ENCODE results near the gene MAP4K2. TPM values are rescaled to one million over a fixed set of nuclear protein-coding genes. Genes with fewer than 3 reads are reported as not detected.
A peak's percentile ranks its signal among the peaks of the same experiment; 100 is the strongest.

The MAP4K2 gene
- total RNA-seq, 1 experiment from 2014 or later: 24.7 TPM

DNA sequence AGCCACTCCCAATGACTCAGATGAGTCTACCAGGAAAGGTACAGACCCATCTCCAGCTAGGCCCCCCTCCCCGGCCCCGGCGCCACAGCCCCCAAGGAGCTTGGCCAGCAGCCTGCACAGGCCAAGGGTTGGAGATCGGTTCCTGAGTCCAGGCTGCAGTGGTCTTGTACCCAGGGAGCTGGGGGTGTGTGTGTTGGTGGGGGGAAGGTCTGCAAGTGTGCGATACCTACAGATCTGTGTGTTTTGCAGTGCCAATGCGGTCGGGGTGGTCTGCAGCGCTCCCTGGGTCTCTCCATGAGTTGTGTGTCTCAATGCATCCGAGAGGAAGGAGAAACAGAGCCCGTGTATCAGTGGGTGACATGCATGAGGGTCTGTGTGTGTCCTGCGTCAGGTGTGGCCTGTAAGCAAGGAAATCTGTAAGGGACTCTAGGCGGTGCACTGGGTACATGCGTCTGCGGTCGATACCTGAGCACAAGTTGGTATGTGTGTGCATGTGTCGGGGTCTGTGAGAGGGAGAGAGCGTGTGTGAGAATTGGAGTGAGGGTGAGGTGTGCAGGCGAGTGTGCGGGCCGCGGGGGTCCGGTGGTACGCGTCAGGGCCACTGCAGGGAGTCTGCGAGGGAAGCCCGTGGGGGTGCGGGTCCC lies 40.8 kb upstream of the MAP4K2 start:
- DNase-seq: no peak
- no peak overlapping the region for H2BK15ac ChIP-seq (ENCODE audit: low read depth, low read length)
- peaks cover 30 to 39% of the 10 kb centered on the region in 2 experiments for H3K4me1 Mint-ChIP-seq
- H2AFZ ChIP-seq (ENCODE audit: low read length): no peak overlapping the region
- H4K8ac ChIP-seq (replicated peaks; ENCODE audit: insufficient read length, low read depth, low read length): no peak overlapping the region
- no peaks in the 10 kb centered on the region; a peak in 2 of 5 replicates for H3K9me3 Mint-ChIP-seq
- H3K27ac ChIP-seq (ENCODE audit: insufficient read length, low read depth, low read length): no peak overlapping the region
- H3K4ac ChIP-seq (ENCODE audit: low read depth, low read length): no peak overlapping the region
- H4K5ac ChIP-seq (ENCODE audit: insufficient read length, low read depth, low read length): no peak overlapping the region
- H3K79me2 ChIP-seq (ENCODE audit: insufficient read depth, low read length): no peaks in the 10 kb centered on the region
- no peak overlapping the region for H3K23ac ChIP-seq (ENCODE audit: insufficient read length, low read depth, low read length)
- H3K4me1 ChIP-seq (ENCODE audit: insufficient read depth, low read length): no peaks in the 10 kb centered on the region
- H2BK120ac ChIP-seq (ENCODE audit: low read depth, low read length, poor library complexity, severe bottlenecking): no peak overlapping the region
- peak overlapping the region; percentile 80 to 89 for H3K4me3 Mint-ChIP-seq
- H3K23me2 ChIP-seq (ENCODE audit: insufficient read length, low read depth, low read length, poor library complexity, severe bottlenecking): peaks cover 6% of the 10 kb centered on the region
- H2BK5ac ChIP-seq (ENCODE audit: insufficient read length, low read length): no peak overlapping the region
- no peak overlapping the region for H4K91ac ChIP-seq (ENCODE audit: insufficient read length, low read depth, low read length)
- no peaks in the 10 kb centered on the region for H3K9me3 ChIP-seq (ENCODE audit: control insufficient read depth, low read depth, low read length)
- H3T11ph ChIP-seq (ENCODE audit: low read length): no peak overlapping the region
- no peak overlapping the region for H2BK20ac ChIP-seq (ENCODE audit: low read depth, low read length, poor library complexity, severe bottlenecking)
- no peaks in the 10 kb centered on the region for H3K79me1 ChIP-seq (ENCODE audit: insufficient read depth, low read depth, low read length, poor library complexity, severe bottlenecking)
- no peak overlapping the region for H2BK12ac ChIP-seq (ENCODE audit: insufficient read length, low read depth, low read length)
- peaks cover 2% of the 10 kb centered on the region for H3K27me3 Mint-ChIP-seq (ENCODE audit: low read depth)
- WGBS (ENCODE audit: extremely low coverage, insufficient read length, low lambda C conversion rate): no CpG with 5 or more reads among the region's 27 CpGs
- peak overlapping the region in 2 of 3 experiments; percentile 19 to 40; a peak in 2 of 7 replicates for H3K27ac Mint-ChIP-seq
- H3K27me3 ChIP-seq (ENCODE audit: insufficient read depth, low read length): no peaks in the 10 kb centered on the region
- TF ChIP-seq, protein P1, sequence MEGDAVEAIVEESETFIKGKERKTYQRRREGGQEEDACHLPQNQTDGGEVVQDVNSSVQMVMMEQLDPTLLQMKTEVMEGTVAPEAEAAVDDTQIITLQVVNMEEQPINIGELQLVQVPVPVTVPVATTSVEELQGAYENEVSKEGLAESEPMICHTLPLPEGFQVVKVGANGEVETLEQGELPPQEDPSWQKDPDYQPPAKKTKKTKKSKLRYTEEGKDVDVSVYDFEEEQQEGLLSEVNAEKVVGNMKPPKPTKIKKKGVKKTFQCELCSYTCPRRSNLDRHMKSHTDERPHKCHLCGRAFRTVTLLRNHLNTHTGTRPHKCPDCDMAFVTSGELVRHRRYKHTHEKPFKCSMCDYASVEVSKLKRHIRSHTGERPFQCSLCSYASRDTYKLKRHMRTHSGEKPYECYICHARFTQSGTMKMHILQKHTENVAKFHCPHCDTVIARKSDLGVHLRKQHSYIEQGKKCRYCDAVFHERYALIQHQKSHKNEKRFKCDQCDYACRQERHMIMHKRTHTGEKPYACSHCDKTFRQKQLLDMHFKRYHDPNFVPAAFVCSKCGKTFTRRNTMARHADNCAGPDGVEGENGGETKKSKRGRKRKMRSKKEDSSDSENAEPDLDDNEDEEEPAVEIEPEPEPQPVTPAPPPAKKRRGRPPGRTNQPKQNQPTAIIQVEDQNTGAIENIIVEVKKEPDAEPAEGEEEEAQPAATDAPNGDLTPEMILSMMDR (conservative IDR thresholded peaks at IDR 0.05): no peak
- peaks cover 0 to 11% (median 5%) of the 10 kb centered on the region in 3 experiments; a peak in 5 of 7 replicates for H3K36me3 Mint-ChIP-seq (ENCODE audit: insufficient read depth in 1 of 3, low read depth in 3 of 3)
- H3K18ac ChIP-seq (ENCODE audit: insufficient read length, low read depth, low read length): no peak overlapping the region
- peak overlapping the region; percentile 61 for H3K4me2 ChIP-seq (ENCODE audit: insufficient read depth, insufficient read length, low read length)
- H2AK5ac ChIP-seq (ENCODE audit: insufficient read length, low read length): no peak overlapping the region
- H3K14ac ChIP-seq (ENCODE audit: insufficient read depth, low read length): no peak overlapping the region
- H3K9ac ChIP-seq (ENCODE audit: extremely low read depth, insufficient read length, low read length): no peak overlapping the region
- H3K56ac ChIP-seq (ENCODE audit: insufficient read length, low read depth, low read length): no peak overlapping the region
- no peaks in the 10 kb centered on the region for H4K20me1 ChIP-seq (ENCODE audit: control insufficient read depth, insufficient read depth, insufficient read length)

Data from H9 (cell line).